LNCaP clone FGC (cell line): Measurements from ENCODE around the gene USP25.
A peak's percentile ranks its signal among the peaks of the same experiment; 100 is the strongest.

Experiments used
- DNase-seq: peaks from one replicate; pipeline ENCODE4 v3.0.0-alpha.2; 2011; ENCODE audit warnings: low read depth
- H3K4me3 ChIP-seq: 2 replicates; pipeline ENCODE4 v1.5.1; 2011; ENCODE audit warnings: mild to moderate bottlenecking, low read depth, low read length, control low read depth
- TF ChIP-seq, protein P1 (sequence below): IDR thresholded peaks from 2 replicates; pipeline ENCODE4 v1.5.1; 2012; ENCODE audit warnings: mild to moderate bottlenecking; ENCODE audit not compliant: control insufficient read depth, insufficient read depth; ENCODE audit errors: extremely low read depth

The USP25 gene

DNA sequence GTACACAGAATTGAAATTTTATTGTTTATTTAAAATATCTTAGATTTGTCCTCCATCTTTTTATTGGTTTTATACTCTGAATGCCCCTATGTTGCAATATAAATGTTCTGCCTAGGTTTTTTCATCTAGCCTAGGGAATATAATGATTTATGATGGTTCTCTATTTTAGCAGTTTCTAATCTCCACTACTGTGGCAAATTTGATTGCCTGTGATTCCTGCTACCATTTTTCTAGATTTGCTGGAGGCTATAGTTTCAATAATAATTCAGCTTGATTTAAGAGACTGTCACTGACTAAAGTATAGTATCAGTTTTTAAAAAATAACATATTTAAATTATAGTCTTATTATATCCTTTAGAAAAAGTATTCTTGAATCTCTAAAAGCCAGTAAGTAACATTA, 90.5 kb downstream of the USP25 start:
- H3K4me3 ChIP-seq, result no peak overlapping the region
- TF ChIP-seq, protein P1, sequence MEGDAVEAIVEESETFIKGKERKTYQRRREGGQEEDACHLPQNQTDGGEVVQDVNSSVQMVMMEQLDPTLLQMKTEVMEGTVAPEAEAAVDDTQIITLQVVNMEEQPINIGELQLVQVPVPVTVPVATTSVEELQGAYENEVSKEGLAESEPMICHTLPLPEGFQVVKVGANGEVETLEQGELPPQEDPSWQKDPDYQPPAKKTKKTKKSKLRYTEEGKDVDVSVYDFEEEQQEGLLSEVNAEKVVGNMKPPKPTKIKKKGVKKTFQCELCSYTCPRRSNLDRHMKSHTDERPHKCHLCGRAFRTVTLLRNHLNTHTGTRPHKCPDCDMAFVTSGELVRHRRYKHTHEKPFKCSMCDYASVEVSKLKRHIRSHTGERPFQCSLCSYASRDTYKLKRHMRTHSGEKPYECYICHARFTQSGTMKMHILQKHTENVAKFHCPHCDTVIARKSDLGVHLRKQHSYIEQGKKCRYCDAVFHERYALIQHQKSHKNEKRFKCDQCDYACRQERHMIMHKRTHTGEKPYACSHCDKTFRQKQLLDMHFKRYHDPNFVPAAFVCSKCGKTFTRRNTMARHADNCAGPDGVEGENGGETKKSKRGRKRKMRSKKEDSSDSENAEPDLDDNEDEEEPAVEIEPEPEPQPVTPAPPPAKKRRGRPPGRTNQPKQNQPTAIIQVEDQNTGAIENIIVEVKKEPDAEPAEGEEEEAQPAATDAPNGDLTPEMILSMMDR, result no peak
- no peak for DNase-seq

DNA sequence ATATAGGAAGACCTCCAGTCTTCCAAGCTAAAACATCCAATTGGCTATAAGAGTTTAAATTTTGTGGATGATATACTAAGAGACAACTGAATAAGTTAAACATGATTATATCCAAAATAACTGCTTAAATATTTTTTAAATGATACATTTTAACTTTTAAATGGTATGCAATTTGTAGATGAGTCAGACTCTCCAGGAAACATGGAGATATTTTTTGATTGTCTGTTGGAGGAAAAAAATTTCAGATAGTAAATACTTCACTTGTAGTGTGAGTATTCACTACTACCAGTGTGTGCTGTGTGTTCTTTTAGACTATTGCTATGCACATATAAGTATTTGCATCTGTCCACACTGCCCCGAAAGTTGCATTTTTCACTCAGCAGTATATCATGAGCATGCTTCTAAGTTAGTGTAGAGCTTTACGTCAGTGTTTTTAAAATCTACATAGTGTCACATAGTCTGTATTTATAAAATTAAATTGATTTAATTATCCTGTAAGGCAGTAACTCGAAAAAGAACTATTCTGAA, 91.1 kb downstream of the USP25 start:
- TF ChIP-seq, protein P1, result no peak
- DNase-seq, result no peak
- H3K4me3 ChIP-seq, result no peak overlapping the region

DNA sequence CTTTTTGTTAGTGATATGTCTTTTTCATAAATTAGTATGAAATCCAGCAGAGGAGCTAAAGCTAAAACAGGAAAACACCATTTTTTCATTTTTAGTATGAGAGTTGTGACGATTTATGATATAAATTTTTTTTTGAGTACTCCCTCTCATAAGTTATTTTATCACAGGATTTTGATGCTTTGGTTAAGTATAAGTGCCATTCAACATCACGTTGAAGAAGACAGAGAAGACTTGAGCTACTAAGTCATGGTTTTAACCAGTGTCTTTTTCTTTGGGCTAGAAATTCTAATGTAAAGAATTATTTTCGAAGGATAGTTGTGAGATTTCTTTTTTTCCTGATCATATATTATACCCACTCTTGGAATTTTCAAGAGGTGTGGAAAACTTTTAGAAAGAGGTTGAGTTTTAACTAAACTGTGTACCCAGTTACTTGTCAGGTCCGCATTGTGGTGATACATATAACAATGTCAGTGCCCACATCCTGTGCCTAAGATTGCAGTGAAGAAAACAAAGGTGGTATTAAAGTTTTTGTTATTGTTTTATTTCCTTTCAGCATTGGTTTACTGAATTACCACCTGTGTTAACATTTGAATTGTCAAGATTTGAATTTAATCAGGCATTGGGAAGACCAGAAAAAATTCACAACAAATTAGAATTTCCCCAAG, 93.8 kb downstream of the USP25 start:
- TF ChIP-seq, protein P1, result no peak
- no peak overlapping the region for H3K4me3 ChIP-seq

GRCh38 chr21:15825700-15826099, 95.9 kb downstream of the USP25 start:
- no peak overlapping the region for H3K4me3 ChIP-seq
- no peak for DNase-seq
- TF ChIP-seq, protein P1, result no peak

More for the DNA sequence above, 93.8 kb downstream of the USP25 start:
- DNase-seq, result no peak

- H3K4me3 ChIP-seq, result no peak overlapping the region
- TF ChIP-seq, protein P1, result peak; percentile 73
- DNase-seq, result peak; percentile 56
Measured at GRCh38 chr21:15826147-15826780, 96.5 kb downstream of the USP25 start.

DNA sequence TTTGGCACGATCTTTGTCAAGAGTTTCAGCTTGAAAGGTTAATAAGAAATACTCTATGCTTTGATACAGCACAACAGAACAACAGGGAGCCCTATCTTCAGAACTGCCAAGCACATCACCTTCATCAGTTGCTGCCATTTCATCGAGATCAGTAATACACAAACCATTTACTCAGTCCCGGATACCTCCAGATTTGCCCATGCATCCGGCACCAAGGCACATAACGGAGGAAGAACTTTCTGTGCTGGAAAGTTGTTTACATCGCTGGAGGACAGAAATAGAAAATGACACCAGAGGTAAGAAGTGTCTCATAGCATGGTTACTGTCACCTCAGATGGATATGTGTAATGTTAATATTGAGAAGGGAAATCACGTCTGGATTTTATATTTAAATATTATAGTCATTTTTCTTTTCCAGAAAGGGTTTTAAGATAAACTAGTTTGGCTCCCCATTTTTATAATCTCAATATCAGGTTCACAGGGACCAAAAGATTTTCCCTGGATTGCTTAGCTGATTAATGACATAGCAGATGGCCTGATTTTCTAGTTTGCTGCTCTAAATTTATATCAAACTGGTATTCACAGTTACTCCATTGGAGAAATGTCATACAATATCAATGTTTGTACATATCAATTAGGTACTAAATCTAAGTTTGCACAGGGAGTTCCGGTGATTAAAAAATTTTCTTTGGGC, 97.3 kb downstream of the USP25 start:
- no peak for DNase-seq
- TF ChIP-seq, protein P1, result no peak
- no peak overlapping the region for H3K4me3 ChIP-seq
